ENCODE measurements around the gene RRBP1.

DNA sequence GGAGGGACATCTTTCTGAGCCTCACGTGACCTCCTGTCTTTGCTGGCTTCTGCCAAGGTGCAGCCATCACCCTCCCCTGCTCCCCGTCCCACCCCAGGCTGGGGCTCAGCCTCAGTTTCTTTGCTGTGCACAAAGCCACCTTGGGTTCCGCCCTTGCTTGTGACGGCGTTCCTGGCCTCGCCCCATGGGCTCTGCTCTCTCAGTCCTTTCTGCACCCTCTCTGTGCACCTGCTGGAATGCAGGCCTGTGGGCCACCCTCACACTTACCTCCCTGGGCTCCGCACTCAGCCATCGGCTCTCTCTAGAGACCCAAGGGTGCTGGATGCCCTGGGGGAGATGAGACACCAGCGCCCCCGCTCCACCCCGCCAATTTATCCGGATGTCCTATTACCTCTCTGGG is 46.0 kb upstream of the RRBP1 start:
- TF ChIP-seq, protein P1, sequence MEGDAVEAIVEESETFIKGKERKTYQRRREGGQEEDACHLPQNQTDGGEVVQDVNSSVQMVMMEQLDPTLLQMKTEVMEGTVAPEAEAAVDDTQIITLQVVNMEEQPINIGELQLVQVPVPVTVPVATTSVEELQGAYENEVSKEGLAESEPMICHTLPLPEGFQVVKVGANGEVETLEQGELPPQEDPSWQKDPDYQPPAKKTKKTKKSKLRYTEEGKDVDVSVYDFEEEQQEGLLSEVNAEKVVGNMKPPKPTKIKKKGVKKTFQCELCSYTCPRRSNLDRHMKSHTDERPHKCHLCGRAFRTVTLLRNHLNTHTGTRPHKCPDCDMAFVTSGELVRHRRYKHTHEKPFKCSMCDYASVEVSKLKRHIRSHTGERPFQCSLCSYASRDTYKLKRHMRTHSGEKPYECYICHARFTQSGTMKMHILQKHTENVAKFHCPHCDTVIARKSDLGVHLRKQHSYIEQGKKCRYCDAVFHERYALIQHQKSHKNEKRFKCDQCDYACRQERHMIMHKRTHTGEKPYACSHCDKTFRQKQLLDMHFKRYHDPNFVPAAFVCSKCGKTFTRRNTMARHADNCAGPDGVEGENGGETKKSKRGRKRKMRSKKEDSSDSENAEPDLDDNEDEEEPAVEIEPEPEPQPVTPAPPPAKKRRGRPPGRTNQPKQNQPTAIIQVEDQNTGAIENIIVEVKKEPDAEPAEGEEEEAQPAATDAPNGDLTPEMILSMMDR (IDR thresholded peaks at IDR 0.05; ENCODE audit: borderline replicate concordance, extremely low read depth, low read length, poor library complexity, severe bottlenecking): no peak
- no peak for TF ChIP-seq EZH2 (IDR thresholded peaks at IDR 0.05; ENCODE audit: borderline replicate concordance, low read depth, low read length, severe bottlenecking)
